ENCODE results near the gene KLF16. TPM values are rescaled to one million over a fixed set of nuclear protein-coding genes. Genes with fewer than 3 reads are reported as not detected.

KLF16 gene
- total RNA-seq, 2 experiments from 2014 or later, result 83.8 to 89.2 TPM

DNA sequence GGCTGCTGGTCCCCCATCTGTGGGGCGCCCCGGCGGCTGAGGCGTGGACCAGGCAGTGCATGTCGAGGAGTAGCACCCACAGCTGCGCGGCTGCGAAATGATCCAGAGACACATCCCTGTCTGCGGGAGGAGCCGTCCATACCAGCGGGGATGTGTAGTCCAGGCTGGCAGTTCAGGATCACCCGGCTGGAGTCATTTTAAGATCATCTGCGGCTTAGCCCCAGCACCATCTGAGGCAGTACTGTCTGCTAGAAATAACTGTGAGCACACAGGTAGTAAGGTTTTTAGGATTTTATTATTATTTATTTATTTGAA is 44.9 kb upstream of the KLF16 start:
- Mint-ChIP-seq H3K36me3 (ENCODE audit: low read depth) (no peaks in the 10 kb centered on the region), H3K4me1 (ENCODE audit: low read depth) (peaks cover 42% of the 10 kb centered on the region), H3K4me3 (no peak overlapping the region), H3K27ac (no peak overlapping the region), H3K27me3 (no peaks in the 10 kb centered on the region), H3K9me3 (no peaks in the 10 kb centered on the region)
- H3K9me3 ChIP-seq (ENCODE audit: control insufficient read depth in 1 of 2, insufficient read depth in 1 of 2, low read length in 2 of 2), result peaks cover 0 to 7% of the 10 kb centered on the region in 2 experiments
- ATAC-seq (ENCODE audit: poor library complexity) (no peak), DNase-seq (no peak)
- H3K36me3 ChIP-seq (ENCODE audit: insufficient read depth, low read length), result peaks cover 8% of the 10 kb centered on the region
- peaks cover 47% of the 10 kb centered on the region for H3K4me1 ChIP-seq (ENCODE audit: insufficient read depth, low read length)
- H3K4me3 ChIP-seq (ENCODE audit: low read length), result no peak overlapping the region
- intact Hi-C loops (cut with DNase I, micrococcal nuclease), result loop anchor here in 1 of 2 experiments (5.0 kb wide), 1 partner anchor 46 kb away; the partner anchor contains the start of gene KLF16
- H3K27me3 ChIP-seq (ENCODE audit: control insufficient read depth in 1 of 2, insufficient read depth in 2 of 2, low read length in 2 of 2), result no peaks in the 10 kb centered on the region
- no peak overlapping the region for H3K27ac ChIP-seq (ENCODE audit: low read depth in 1 of 2, low read length in 2 of 2)
- POLR2A ChIA-PET, result no interaction called here
- CTCF ChIA-PET, result interaction anchor here (0.7 kb wide), 1 partner anchor 632 kb away, joined by 3 read pairs; no protein-coding TSS in a partner anchor
- TF ChIP-seq, protein P1, sequence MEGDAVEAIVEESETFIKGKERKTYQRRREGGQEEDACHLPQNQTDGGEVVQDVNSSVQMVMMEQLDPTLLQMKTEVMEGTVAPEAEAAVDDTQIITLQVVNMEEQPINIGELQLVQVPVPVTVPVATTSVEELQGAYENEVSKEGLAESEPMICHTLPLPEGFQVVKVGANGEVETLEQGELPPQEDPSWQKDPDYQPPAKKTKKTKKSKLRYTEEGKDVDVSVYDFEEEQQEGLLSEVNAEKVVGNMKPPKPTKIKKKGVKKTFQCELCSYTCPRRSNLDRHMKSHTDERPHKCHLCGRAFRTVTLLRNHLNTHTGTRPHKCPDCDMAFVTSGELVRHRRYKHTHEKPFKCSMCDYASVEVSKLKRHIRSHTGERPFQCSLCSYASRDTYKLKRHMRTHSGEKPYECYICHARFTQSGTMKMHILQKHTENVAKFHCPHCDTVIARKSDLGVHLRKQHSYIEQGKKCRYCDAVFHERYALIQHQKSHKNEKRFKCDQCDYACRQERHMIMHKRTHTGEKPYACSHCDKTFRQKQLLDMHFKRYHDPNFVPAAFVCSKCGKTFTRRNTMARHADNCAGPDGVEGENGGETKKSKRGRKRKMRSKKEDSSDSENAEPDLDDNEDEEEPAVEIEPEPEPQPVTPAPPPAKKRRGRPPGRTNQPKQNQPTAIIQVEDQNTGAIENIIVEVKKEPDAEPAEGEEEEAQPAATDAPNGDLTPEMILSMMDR (IDR thresholded peaks at IDR 0.05), result no peak

DNA sequence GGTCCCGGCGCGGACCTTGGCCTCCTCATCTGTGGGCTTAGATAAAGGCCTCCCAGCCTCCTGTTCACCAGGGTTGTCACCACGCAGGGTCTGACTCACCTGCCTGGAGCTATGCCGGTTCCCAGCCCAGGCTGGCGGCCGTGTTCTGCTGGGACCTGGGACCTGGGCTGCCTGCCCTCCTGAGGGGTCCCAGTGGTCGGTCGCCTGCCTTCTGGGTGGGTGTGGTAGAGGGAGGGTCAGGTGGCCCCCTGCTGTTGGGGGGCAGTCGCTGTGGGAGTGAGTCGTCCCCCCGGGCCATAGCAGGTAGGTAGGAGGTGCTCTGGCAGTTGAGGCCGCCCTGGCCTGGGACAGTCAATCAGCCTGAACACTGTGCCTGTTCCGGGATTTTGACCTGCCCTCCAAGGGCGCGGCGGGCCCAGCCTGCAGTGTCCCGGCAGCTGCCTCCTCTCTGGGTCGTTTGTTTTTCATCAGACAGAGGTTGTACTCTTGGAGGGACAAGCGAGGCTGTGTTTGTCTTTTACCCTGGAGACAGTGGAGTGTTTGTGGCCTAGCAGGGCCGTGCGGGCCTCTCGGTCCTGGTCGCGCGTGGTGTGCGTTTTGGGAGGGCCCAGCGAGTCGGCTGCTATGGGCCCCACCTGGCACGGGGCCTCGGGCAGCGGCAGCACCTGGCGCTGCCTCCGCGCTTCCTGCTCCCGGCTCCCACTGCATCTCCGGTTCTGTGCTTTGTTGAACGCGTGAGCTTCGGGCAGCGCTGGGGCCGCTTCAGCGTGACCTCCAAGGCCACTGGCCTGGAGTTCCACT is 44.4 kb upstream of the KLF16 start:
- no peaks in the 10 kb centered on the region for H3K9me3 Mint-ChIP-seq
- Histone ChIP-seq H3K36me3 (ENCODE audit: insufficient read depth, low read length) (peaks cover 5% of the 10 kb centered on the region), H3K4me1 (ENCODE audit: insufficient read depth, low read length) (peaks cover 51% of the 10 kb centered on the region), H3K27me3 (ENCODE audit: control insufficient read depth in 1 of 2, insufficient read depth in 2 of 2, low read length in 2 of 2) (no peaks in the 10 kb centered on the region), H3K4me3 (ENCODE audit: low read length) (no peak overlapping the region), H3K27ac (ENCODE audit: low read depth in 1 of 2, low read length in 2 of 2) (no peak overlapping the region), H3K9me3 (ENCODE audit: control insufficient read depth in 1 of 2, insufficient read depth in 1 of 2, low read length in 2 of 2) (peaks cover 0 to 7% of the 10 kb centered on the region in 2 experiments)
- TF ChIP-seq, protein P1 (IDR thresholded peaks at IDR 0.05), result no peak
- POLR2A ChIA-PET, result no interaction called here
- H3K27me3 Mint-ChIP-seq, result no peaks in the 10 kb centered on the region
- H3K27ac Mint-ChIP-seq, result no peak overlapping the region
- peaks cover 42% of the 10 kb centered on the region for H3K4me1 Mint-ChIP-seq (ENCODE audit: low read depth)
- CTCF ChIA-PET, result interaction anchor here (0.5 kb wide), 1 partner anchor 10 kb away, joined by 3 read pairs; no protein-coding TSS in a partner anchor
- ATAC-seq (ENCODE audit: poor library complexity), result no peak
- no peaks in the 10 kb centered on the region for H3K36me3 Mint-ChIP-seq (ENCODE audit: low read depth)
- no peak for DNase-seq
- intact Hi-C loops (cut with DNase I, micrococcal nuclease), result loop anchor here in 1 of 2 experiments (5.0 kb wide), 1 partner anchor 45 kb away; the partner anchor contains the start of gene KLF16
- H3K4me3 Mint-ChIP-seq, result no peak overlapping the region

- Histone ChIP-seq H3K9me3 (ENCODE audit: control insufficient read depth in 1 of 2, insufficient read depth in 1 of 2, low read length in 2 of 2) (peaks cover 0 to 7% of the 10 kb centered on the region in 2 experiments), H3K4me1 (ENCODE audit: insufficient read depth, low read length) (peaks cover 51% of the 10 kb centered on the region), H3K27ac (ENCODE audit: low read depth in 1 of 2, low read length in 2 of 2) (no peak overlapping the region), H3K36me3 (ENCODE audit: insufficient read depth, low read length) (peaks cover 5% of the 10 kb centered on the region), H3K27me3 (ENCODE audit: control insufficient read depth in 1 of 2, insufficient read depth in 2 of 2, low read length in 2 of 2) (no peaks in the 10 kb centered on the region), H3K4me3 (ENCODE audit: low read length) (no peak overlapping the region)
- ChIA-PET POLR2A (no interaction called here), CTCF (no interaction called here)
- Mint-ChIP-seq H3K4me3 (no peak overlapping the region), H3K27ac (no peak overlapping the region), H3K9me3 (no peaks in the 10 kb centered on the region), H3K27me3 (no peaks in the 10 kb centered on the region), H3K4me1 (ENCODE audit: low read depth) (peaks cover 42% of the 10 kb centered on the region), H3K36me3 (ENCODE audit: low read depth) (no peaks in the 10 kb centered on the region)
- intact Hi-C loops (cut with DNase I, micrococcal nuclease), result loop anchor here in 1 of 2 experiments (5.0 kb wide), 1 partner anchor 45 kb away; the partner anchor contains the start of gene KLF16
- ATAC-seq (ENCODE audit: poor library complexity) (no peak), DNase-seq (no peak)
- TF ChIP-seq, protein P1 (IDR thresholded peaks at IDR 0.05), result no peak
Measured at GRCh38 chr19:1906985-1907562, 43.7 kb upstream of the KLF16 start.
